Tibial nerve (tissue), 4 donors: Measurements from ENCODE around the gene MICAL2. TPM values are rescaled to one million over a fixed set of nuclear protein-coding genes. Genes with fewer than 3 reads are reported as not detected.
A peak's percentile ranks its signal among the peaks of the same experiment; 100 is the strongest.

Source experiments
- DNase-seq, 2 donors: peaks; one replicate each; pipeline ENCODE4 v3.0.0-alpha.2; 2019; ENCODE audit warnings: low spot score in 2 of 2
- H3K27ac ChIP-seq, 4 donors: fragments of 200-600 bp; sonication (generic) in 3 of 4; one replicate each; pipeline ENCODE4 v1.5.1; 2017 to 2019; ENCODE audit warnings: mild to moderate bottlenecking in 1 of 4
- H3K27me3 ChIP-seq, 2 donors: fragments of 200-600 bp; sonication (generic) in 1 of 2; one replicate each; pipeline versions ENCODE4 v1.5.1 to v1.6.0; 2017 to 2019
- H3K36me3 ChIP-seq, 3 donors: fragments of 200-600 bp; sonication (generic); one replicate each; pipeline ENCODE4 v1.5.1; 2018 to 2019
- H3K4me1 ChIP-seq, 4 donors: fragments of 200-600 bp; sonication (generic) in 3 of 4; one replicate each; pipeline ENCODE4 v1.5.1; 2017 to 2019
- H3K4me3 ChIP-seq, 4 donors: fragments of 200-600 bp; sonication (generic) in 3 of 4; one replicate each; pipeline ENCODE4 v1.5.1; 2017 to 2019; ENCODE audit warnings: mild to moderate bottlenecking in 1 of 4, moderate library complexity in 1 of 4
- H3K9me3 ChIP-seq, 4 donors: fragments of 200-600 bp; sonication (generic) in 3 of 4; one replicate each; pipeline ENCODE4 v1.5.1; 2017 to 2019
- CTCF ChIP-seq, 5 experiments: fragments of 200-600 bp in 3 of 5; fragments of 450-650 bp in 2 of 5; sonication (generic) in 3 of 5; IDR thresholded peaks; one replicate each; pipeline ENCODE4 v1.5.1; 2016 to 2019; ENCODE audit warnings: antibody characterized with exemption in 5 of 5, mild to moderate bottlenecking in 3 of 5, moderate library complexity in 2 of 5
- EP300 ChIP-seq, 2 donors: sonication (generic); formaldehyde crosslinking; IDR thresholded peaks; one replicate each; pipeline ENCODE4 v1.6.1; 2017; ENCODE audit warnings: antibody characterized with exemption in 2 of 2, mild to moderate bottlenecking in 1 of 2
- POLR2A ChIP-seq, 2 donors: fragments of 450-650 bp; IDR thresholded peaks; one replicate each; pipeline ENCODE4 v1.6.1; 2017; ENCODE audit warnings: antibody characterized with exemption in 2 of 2, mild to moderate bottlenecking in 2 of 2, moderate library complexity in 2 of 2
- WGBS, 2 donors: methylation state at CpG; one replicate each; pipeline ENCODE4 v1.1.5; 2018; 5-methylcytosine and 5-hydroxymethylcytosine counted together
- total RNA-seq, 4 donors: library from RNA; depleted of rRNA; stranded (reverse); fragments of >200 nt; gene quantifications; one replicate each; pipeline ENCODE4 v1.1.0, GENCODE V29; 2016

MICAL2 gene
- total RNA-seq, 4 donors from 2014 or later = 87.0 to 136 (median 101) TPM

GRCh38 chr11:12243486-12243885 lies 133.1 kb downstream of the MICAL2 start:
- 81 to 83% methylated on average over 6 of the region's 6 CpGs for WGBS, 2 donors
- H3K27ac ChIP-seq = peak overlapping the region in 2 of 4 donors; percentile 61 to 65
- no peaks in the 10 kb centered on the region for H3K27me3 ChIP-seq
- peaks cover 0 to 62% (median 5%) of the 10 kb centered on the region in 4 donors for H3K4me1 ChIP-seq
- no peak overlapping the region for H3K4me3 ChIP-seq
- no peak for TF ChIP-seq CTCF (IDR thresholded peaks at IDR 0.05)
- TF ChIP-seq POLR2A (IDR thresholded peaks at IDR 0.05) = no peak
- TF ChIP-seq EP300 (IDR thresholded peaks at IDR 0.05) = no peak
- H3K36me3 ChIP-seq = peaks cover 0 to 19% (median 0%) of the 10 kb centered on the region in 3 donors
- DNase-seq = no peak
- H3K9me3 ChIP-seq = no peaks in the 10 kb centered on the region

- DNase-seq = no peak
- 50 to 54% methylated on average over 6 of the region's 6 CpGs for WGBS, 2 donors
- TF ChIP-seq POLR2A (IDR thresholded peaks at IDR 0.05) (no peak), CTCF (IDR thresholded peaks at IDR 0.05) (no peak), EP300 (IDR thresholded peaks at IDR 0.05) (peak in 1 of 2 donors; percentile 40)
- Histone ChIP-seq H3K4me1 (peaks cover 0 to 67% (median 5%) of the 10 kb centered on the region in 4 donors), H3K36me3 (peaks cover 0 to 19% (median 0%) of the 10 kb centered on the region in 3 donors), H3K9me3 (no peaks in the 10 kb centered on the region), H3K4me3 (no peak overlapping the region), H3K27ac (peak overlapping the region in 1 of 4 donors; percentile 65), H3K27me3 (no peaks in the 10 kb centered on the region)
These were observed 133.6 kb downstream of the MICAL2 start for GRCh38 chr11:12243911-12244550.

GRCh38 chr11:12245091-12245490 lies 134.7 kb downstream of the MICAL2 start:
- TF ChIP-seq EP300 (IDR thresholded peaks at IDR 0.05) = no peak
- TF ChIP-seq POLR2A (IDR thresholded peaks at IDR 0.05) = no peak
- no peak for TF ChIP-seq CTCF (IDR thresholded peaks at IDR 0.05)
- 78 to 83% methylated on average over 6 of the region's 6 CpGs for WGBS, 2 donors
- Histone ChIP-seq H3K36me3 (peaks cover 0 to 19% (median 0%) of the 10 kb centered on the region in 3 donors), H3K4me3 (no peak overlapping the region), H3K27ac (peak overlapping the region in 1 of 4 donors; percentile 72), H3K4me1 (peaks cover 0 to 72% (median 5%) of the 10 kb centered on the region in 4 donors), H3K9me3 (no peaks in the 10 kb centered on the region), H3K27me3 (no peaks in the 10 kb centered on the region)
- no peak for DNase-seq

- H3K27me3 ChIP-seq = no peaks in the 10 kb centered on the region
- H3K4me3 ChIP-seq = no peak overlapping the region
- WGBS, 2 donors = 66 to 68% methylated on average over 2 to 3 of the region's 3 CpGs
- TF ChIP-seq POLR2A (IDR thresholded peaks at IDR 0.05) (no peak), EP300 (IDR thresholded peaks at IDR 0.05) (no peak), CTCF (IDR thresholded peaks at IDR 0.05) (no peak)
- peaks cover 0 to 17% (median 0%) of the 10 kb centered on the region in 3 donors for H3K36me3 ChIP-seq
- H3K4me1 ChIP-seq = peaks cover 0 to 72% (median 5%) of the 10 kb centered on the region in 4 donors
- peak overlapping the region in 1 of 4 donors; percentile 72 for H3K27ac ChIP-seq
- DNase-seq = no peak
- no peaks in the 10 kb centered on the region for H3K9me3 ChIP-seq
These were observed 135.2 kb downstream of the MICAL2 start for GRCh38 chr11:12245549-12246016.

GRCh38 chr11:12246147-12246546 lies 135.8 kb downstream of the MICAL2 start:
- WGBS, 2 donors = 85 to 94% methylated on average over 5 of the region's 5 CpGs
- peak overlapping the region in 1 of 4 donors; percentile 72 for H3K27ac ChIP-seq
- no peaks in the 10 kb centered on the region for H3K27me3 ChIP-seq
- TF ChIP-seq CTCF (IDR thresholded peaks at IDR 0.05) (no peak), EP300 (IDR thresholded peaks at IDR 0.05) (no peak), POLR2A (IDR thresholded peaks at IDR 0.05) (no peak)
- no peak for DNase-seq
- peaks cover 0 to 13% (median 0%) of the 10 kb centered on the region in 3 donors for H3K36me3 ChIP-seq
- H3K4me3 ChIP-seq = no peak overlapping the region
- peaks cover 0 to 72% (median 5%) of the 10 kb centered on the region in 4 donors for H3K4me1 ChIP-seq
- H3K9me3 ChIP-seq = no peaks in the 10 kb centered on the region
